A673 (cell line): ENCODE measurements around the gene ITPA. TPM values are rescaled to one million over a fixed set of nuclear protein-coding genes. Genes with fewer than 3 reads are reported as not detected.
A peak's percentile ranks its signal among the peaks of the same experiment; 100 is the strongest.

ENCODE experiments used
- BruUV-seq: library from RNA; stranded (reverse); fragments of 400-500 nt; replicated peaks from 2 replicates; lab custom pipeline; 2021; lab: Mats Ljungman, UMichigan
- CTCF ChIA-PET: fragments of 300-600 bp; sonication (Branson Sonifier 250); formaldehyde crosslinking; loops from one replicate; lab custom pipeline; 2022; ENCODE audit warnings: antibody characterized with exemption; lab: Charles Lee
- POLR2A ChIA-PET: fragments of 300-600 bp; sonication (Branson Sonifier 250); formaldehyde crosslinking; loops from one replicate; lab custom pipeline; 2022; ENCODE audit warnings: antibody characterized with exemption; ENCODE audit not compliant: low non-redundant PET; lab: Charles Lee
- DNase-seq: peaks from one replicate; pipeline ENCODE4 v3.0.0-alpha.2; 2015; ENCODE audit warnings: low spot score
- H3K27ac ChIP-seq: fragments of 200-600 bp; sonication (generic); 2 replicates; pipeline ENCODE4 v1.5.1; 2016; ENCODE audit warnings: mixed run types, low read depth, mild to moderate bottlenecking, mixed read lengths, antibody characterized with exemption, low read length; ENCODE audit not compliant: poor library complexity, severe bottlenecking
- H3K27me3 ChIP-seq: fragments of 200-600 bp; sonication (generic); replicated peaks from 2 replicates; pipeline ENCODE4 v1.6.1; 2017; ENCODE audit warnings: mixed run types, low read depth, mild to moderate bottlenecking, mixed read lengths, antibody characterized with exemption, low read length; ENCODE audit not compliant: insufficient read depth, poor library complexity
- H3K36me3 ChIP-seq: fragments of 200-600 bp; sonication (generic); 2 replicates; pipeline ENCODE4 v1.6.1; 2016; ENCODE audit warnings: mixed run types, mild to moderate bottlenecking, mixed read lengths, antibody characterized with exemption, low read length; ENCODE audit not compliant: insufficient read depth, poor library complexity, severe bottlenecking
- H3K4me1 ChIP-seq: fragments of 200-600 bp; sonication (generic); 2 replicates; pipeline ENCODE4 v1.6.1; 2017; ENCODE audit warnings: mixed run types, mild to moderate bottlenecking, mixed read lengths, antibody characterized with exemption, low read length; ENCODE audit not compliant: insufficient read depth, poor library complexity, severe bottlenecking
- H3K4me3 ChIP-seq: fragments of 200-600 bp; sonication (generic); 2 replicates; pipeline ENCODE4 v1.5.1; 2016; ENCODE audit warnings: low read depth, mixed run types, mild to moderate bottlenecking, mixed read lengths, low read length; ENCODE audit not compliant: poor library complexity, severe bottlenecking
- H3K9me3 ChIP-seq: fragments of 200-600 bp; sonication (generic); 2 replicates; pipeline ENCODE4 v1.6.1; 2016; ENCODE audit warnings: mixed run types, low read depth, mild to moderate bottlenecking, mixed read lengths, antibody characterized with exemption, low read length; ENCODE audit not compliant: poor library complexity, severe bottlenecking
- EZH2 ChIP-seq: fragments of 200-600 bp; sonication (generic); IDR thresholded peaks from 2 replicates; pipeline ENCODE4 v1.6.1; 2017; ENCODE audit warnings: borderline replicate concordance, low read depth, mild to moderate bottlenecking, mixed read lengths, antibody characterized with exemption, low read length; ENCODE audit not compliant: poor library complexity, severe bottlenecking
- intact Hi-C: fragments of 100-400 bp; cut with micrococcal nuclease; formaldehyde crosslinking; loops from one replicate; pipeline ENCODE4 v1.10.0; 2022; ENCODE audit not compliant: unreplicated experiment
- total RNA-seq: library from RNA; stranded (reverse); gene quantifications from 2 replicates; pipeline ENCODE4 v1.2.3, GENCODE V29; 2021
- TF ChIP-seq, protein P1 (sequence below): fragments of 300-800, 200-600 bp; sonication (generic); conservative IDR thresholded peaks from 2 replicates; pipeline ENCODE4 v1.5.1; 2017; ENCODE audit warnings: low read depth, mild to moderate bottlenecking, antibody characterized with exemption, low read length, moderate library complexity, mixed read lengths

ITPA gene
- total RNA-seq, 1 experiment from 2014 or later = 81.3 TPM

- no TSS peak for BruUV-seq
- H3K4me3 ChIP-seq = peak overlapping the region; percentile 48
- intact Hi-C loops = no loop called here
- TF ChIP-seq, protein P1, sequence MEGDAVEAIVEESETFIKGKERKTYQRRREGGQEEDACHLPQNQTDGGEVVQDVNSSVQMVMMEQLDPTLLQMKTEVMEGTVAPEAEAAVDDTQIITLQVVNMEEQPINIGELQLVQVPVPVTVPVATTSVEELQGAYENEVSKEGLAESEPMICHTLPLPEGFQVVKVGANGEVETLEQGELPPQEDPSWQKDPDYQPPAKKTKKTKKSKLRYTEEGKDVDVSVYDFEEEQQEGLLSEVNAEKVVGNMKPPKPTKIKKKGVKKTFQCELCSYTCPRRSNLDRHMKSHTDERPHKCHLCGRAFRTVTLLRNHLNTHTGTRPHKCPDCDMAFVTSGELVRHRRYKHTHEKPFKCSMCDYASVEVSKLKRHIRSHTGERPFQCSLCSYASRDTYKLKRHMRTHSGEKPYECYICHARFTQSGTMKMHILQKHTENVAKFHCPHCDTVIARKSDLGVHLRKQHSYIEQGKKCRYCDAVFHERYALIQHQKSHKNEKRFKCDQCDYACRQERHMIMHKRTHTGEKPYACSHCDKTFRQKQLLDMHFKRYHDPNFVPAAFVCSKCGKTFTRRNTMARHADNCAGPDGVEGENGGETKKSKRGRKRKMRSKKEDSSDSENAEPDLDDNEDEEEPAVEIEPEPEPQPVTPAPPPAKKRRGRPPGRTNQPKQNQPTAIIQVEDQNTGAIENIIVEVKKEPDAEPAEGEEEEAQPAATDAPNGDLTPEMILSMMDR = no peak
- peak; percentile 35 for TF ChIP-seq EZH2
- ChIA-PET CTCF (interaction anchor here (0.7 kb wide), 1 partner anchor 19 kb away, joined by 3 read pairs; no protein-coding TSS in a partner anchor), POLR2A (no interaction called here)
- H3K36me3 ChIP-seq = no peaks in the 10 kb centered on the region
- H3K4me1 ChIP-seq = peaks cover 9% of the 10 kb centered on the region
- peaks cover 44% of the 10 kb centered on the region for H3K27me3 ChIP-seq
- H3K27ac ChIP-seq = no peak overlapping the region
- DNase-seq = no peak
- no peaks in the 10 kb centered on the region for H3K9me3 ChIP-seq
Observed at GRCh38 chr20:3237958-3238615, 28.8 kb downstream of the ITPA start.

GRCh38 chr20:3238616-3239025 lies 29.3 kb downstream of the ITPA start:
- no peaks in the 10 kb centered on the region for H3K36me3 ChIP-seq
- H3K9me3 ChIP-seq = no peaks in the 10 kb centered on the region
- POLR2A ChIA-PET = no interaction called here
- peak overlapping the region; percentile 48 for H3K4me3 ChIP-seq
- H3K27me3 ChIP-seq = peaks cover 44% of the 10 kb centered on the region
- no peak overlapping the region for H3K27ac ChIP-seq
- BruUV-seq = no TSS peak
- CTCF ChIA-PET = interaction anchor here (0.6 to 0.7 kb wide), 2 partner anchors 19 to 48 kb away, joined by 3 read pairs; no protein-coding TSS in a partner anchor
- TF ChIP-seq, protein P1 = no peak
- no peak for TF ChIP-seq EZH2
- intact Hi-C loops = no loop called here
- peak; percentile 50 for DNase-seq
- peaks cover 9% of the 10 kb centered on the region for H3K4me1 ChIP-seq

GRCh38 chr20:3239026-3239866 lies 29.9 kb downstream of the ITPA start, which contains the start of gene SLC4A11:
TSS of gene SLC4A11 (minus strand) at chr20:3239190. CDS start at chr20:3239137, 53 bp downstream.
- peaks cover 44% of the 10 kb centered on the region for H3K27me3 ChIP-seq

More at GRCh38 chr20:3239026-3239866, 29.9 kb downstream of the ITPA start, which contains the start of gene SLC4A11:
- BruUV-seq = no TSS peak
- intact Hi-C loops = no loop called here
- POLR2A ChIA-PET = no interaction called here
- peak within 1 kb of the TSS; percentile 48 for H3K4me3 ChIP-seq
- CTCF ChIA-PET = interaction anchor here (0.6 to 0.8 kb wide), 4 partner anchors 20 to 135 kb away, joined by 3 to 8 read pairs (median 3); no protein-coding TSS in a partner anchor
- DNase-seq = peak; percentile 61
- no peak within 1 kb of the TSS for H3K27ac ChIP-seq
- TF ChIP-seq, protein P1 = no peak
- no peak for TF ChIP-seq EZH2
- no peaks in the 10 kb centered on the region for H3K9me3 ChIP-seq
- H3K4me1 ChIP-seq = peaks cover 9% of the 10 kb centered on the region
- H3K36me3 ChIP-seq = no peaks in the 10 kb centered on the region
